HG03159 (cell line): ENCODE measurements around the gene KLF6.

Source experiments
- ATAC-seq: cut with Tn5 transposase; IDR thresholded peaks from one replicate; pipeline ENCODE4 v1.9.1; 2021; ENCODE audit warnings: mild to moderate bottlenecking, moderate library complexity; ENCODE audit not compliant: unreplicated experiment

The KLF6 gene

GRCh38 chr10:3784510-3785250, at the start of gene KLF6:
Gene KLF6, minus strand, starts transcription at chr10:3785209. Its CDS starts 195 bp downstream, at chr10:3785014.
- ATAC-seq = peak; percentile 1

- no peak for ATAC-seq
These were observed 49.4 kb upstream of the KLF6 start for GRCh38 chr10:3834404-3834803.

GRCh38 chr10:3833046-3833445, 48.0 kb upstream of the KLF6 start:
- ATAC-seq = no peak

- ATAC-seq = no peak
These were observed 47.2 kb upstream of the KLF6 start for GRCh38 chr10:3832022-3832786.

- ATAC-seq = no peak
These were observed 46.6 kb upstream of the KLF6 start for GRCh38 chr10:3831608-3832007.

GRCh38 chr10:3830946-3831345, 45.9 kb upstream of the KLF6 start:
- ATAC-seq = no peak

GRCh38 chr10:3829156-3830050, 44.4 kb upstream of the KLF6 start:
- no peak for ATAC-seq

- ATAC-seq = no peak
These were observed 43.6 kb upstream of the KLF6 start for GRCh38 chr10:3828404-3829155.

- no peak for ATAC-seq
These were observed 42.9 kb upstream of the KLF6 start for GRCh38 chr10:3827768-3828403.

- ATAC-seq = no peak
These were observed 42.3 kb upstream of the KLF6 start for GRCh38 chr10:3827266-3827665.

GRCh38 chr10:3825862-3826351, 40.9 kb upstream of the KLF6 start:
- ATAC-seq = no peak

- no peak for ATAC-seq
These were observed 40.2 kb upstream of the KLF6 start for GRCh38 chr10:3825244-3825643.

- no peak for ATAC-seq
These were observed 37.7 kb upstream of the KLF6 start for GRCh38 chr10:3822541-3823330.

- ATAC-seq = no peak
These were observed 35.2 kb upstream of the KLF6 start for GRCh38 chr10:3820255-3820654.

- no peak for ATAC-seq
These were observed 32.0 kb upstream of the KLF6 start for GRCh38 chr10:3816995-3817394.

- no peak for ATAC-seq
These were observed 29.8 kb upstream of the KLF6 start for GRCh38 chr10:3814838-3815220.

GRCh38 chr10:3813986-3814837, 29.2 kb upstream of the KLF6 start:
- no peak for ATAC-seq

- no peak for ATAC-seq
These were observed 28.3 kb upstream of the KLF6 start for GRCh38 chr10:3813267-3813666.
